ENCODE measurements around the gene NPIPB4. TPM values are rescaled to one million over a fixed set of nuclear protein-coding genes. Genes with fewer than 3 reads are reported as not detected.
"Not testable (repeated sequence)": the region's sequence is repeated elsewhere in the genome, so short reads cannot be mapped to it uniquely, and the experiment has no call there.

NPIPB4 gene
- polyA plus RNA-seq (2011; rRNA removed) = 16.8 and 19.5 TPM in 2 replicates
- 37.6 and 44.4 TPM in 2 replicates for polyA minus RNA-seq (2011; rRNA and poly(A)+ RNA removed)

GRCh38 chr16:21857656-21858055, at the start of gene NPIPB4:
Gene NPIPB4 (minus strand): TSS chr16:21857756. CDS start chr16:21857378, 378 bp downstream.
- POLR2A ChIA-PET; CTCF ChIA-PET; H3K27ac ChIP-seq (ENCODE audit: low read depth, low read length); H3K4me3 ChIP-seq (ENCODE audit: low read depth, low read length); H3K9me3 ChIP-seq (ENCODE audit: control insufficient read depth, insufficient read depth, low read length); H3K27me3 ChIP-seq (ENCODE audit: control insufficient read depth, insufficient read depth, low read length); DNase-seq (ENCODE audit: low read depth, low spot score): not testable (repeated sequence)

- H3K27me3 ChIP-seq (ENCODE audit: control insufficient read depth, insufficient read depth, low read length); H3K27ac ChIP-seq (ENCODE audit: low read depth, low read length); CTCF ChIA-PET; H3K9me3 ChIP-seq (ENCODE audit: control insufficient read depth, insufficient read depth, low read length); DNase-seq (ENCODE audit: low read depth, low spot score); H3K4me3 ChIP-seq (ENCODE audit: low read depth, low read length); POLR2A ChIA-PET: not testable (repeated sequence)
These were observed 41.4 kb upstream of the NPIPB4 start for GRCh38 chr16:21898998-21899397.

GRCh38 chr16:21881988-21882387, 24.4 kb upstream of the NPIPB4 start:
- H3K4me3 ChIP-seq (ENCODE audit: low read depth, low read length); H3K9me3 ChIP-seq (ENCODE audit: control insufficient read depth, insufficient read depth, low read length); H3K27me3 ChIP-seq (ENCODE audit: control insufficient read depth, insufficient read depth, low read length); H3K27ac ChIP-seq (ENCODE audit: low read depth, low read length); DNase-seq (ENCODE audit: low read depth, low spot score); POLR2A ChIA-PET; CTCF ChIA-PET: not testable (repeated sequence)

GRCh38 chr16:21837186-21837585, 20.4 kb downstream of the NPIPB4 start:
- H3K27ac ChIP-seq (ENCODE audit: low read depth, low read length); CTCF ChIA-PET; POLR2A ChIA-PET; H3K9me3 ChIP-seq (ENCODE audit: control insufficient read depth, insufficient read depth, low read length); DNase-seq (ENCODE audit: low read depth, low spot score); H3K27me3 ChIP-seq (ENCODE audit: control insufficient read depth, insufficient read depth, low read length); H3K4me3 ChIP-seq (ENCODE audit: low read depth, low read length): not testable (repeated sequence)

DNA sequence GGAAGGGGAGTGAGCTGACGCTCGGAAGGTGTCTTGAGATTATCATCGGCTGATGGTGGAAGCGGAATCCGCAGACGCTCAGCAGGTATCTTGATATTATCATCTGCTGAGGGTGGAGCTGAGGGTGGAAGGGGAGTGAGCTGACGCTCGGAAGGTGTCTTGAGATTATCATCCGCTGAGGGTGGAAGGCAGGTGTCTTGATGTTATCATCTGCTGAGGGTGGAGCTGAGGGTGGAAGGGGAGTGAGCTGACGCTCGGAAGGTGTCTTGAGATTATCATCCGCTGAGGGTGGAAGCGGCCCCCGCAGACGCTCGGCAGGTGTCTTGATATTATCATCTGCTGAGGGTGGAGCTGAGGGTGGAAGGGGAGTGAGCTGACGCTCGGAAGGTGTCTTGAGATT, 21.2 kb downstream of the NPIPB4 start:
- H3K27me3 ChIP-seq (ENCODE audit: control insufficient read depth, insufficient read depth, low read length); DNase-seq (ENCODE audit: low read depth, low spot score); POLR2A ChIA-PET; H3K9me3 ChIP-seq (ENCODE audit: control insufficient read depth, insufficient read depth, low read length); H3K27ac ChIP-seq (ENCODE audit: low read depth, low read length); H3K4me3 ChIP-seq (ENCODE audit: low read depth, low read length); CTCF ChIA-PET: not testable (repeated sequence)

DNA sequence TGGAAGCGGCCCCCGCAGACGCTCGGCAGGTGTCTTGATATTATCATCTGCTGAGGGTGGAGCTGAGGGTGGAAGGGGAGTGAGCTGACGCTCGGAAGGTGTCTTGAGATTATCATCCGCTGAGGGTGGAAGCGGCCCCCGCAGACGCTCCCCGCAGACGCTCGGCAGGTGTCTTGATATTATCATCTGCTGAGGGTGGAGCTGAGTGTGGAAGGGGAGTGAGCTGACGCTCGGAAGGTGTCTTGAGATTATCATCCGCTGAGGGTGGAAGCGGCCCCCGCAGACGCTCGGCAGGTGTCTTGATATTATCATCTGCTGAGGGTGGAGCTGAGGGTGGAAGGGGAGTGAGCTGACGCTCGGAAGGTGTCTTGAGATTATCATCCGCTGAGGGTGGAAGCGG, 21.8 kb downstream of the NPIPB4 start:
- DNase-seq (ENCODE audit: low read depth, low spot score); CTCF ChIA-PET; H3K9me3 ChIP-seq (ENCODE audit: control insufficient read depth, insufficient read depth, low read length); POLR2A ChIA-PET; H3K4me3 ChIP-seq (ENCODE audit: low read depth, low read length); H3K27me3 ChIP-seq (ENCODE audit: control insufficient read depth, insufficient read depth, low read length); H3K27ac ChIP-seq (ENCODE audit: low read depth, low read length): not testable (repeated sequence)

DNA sequence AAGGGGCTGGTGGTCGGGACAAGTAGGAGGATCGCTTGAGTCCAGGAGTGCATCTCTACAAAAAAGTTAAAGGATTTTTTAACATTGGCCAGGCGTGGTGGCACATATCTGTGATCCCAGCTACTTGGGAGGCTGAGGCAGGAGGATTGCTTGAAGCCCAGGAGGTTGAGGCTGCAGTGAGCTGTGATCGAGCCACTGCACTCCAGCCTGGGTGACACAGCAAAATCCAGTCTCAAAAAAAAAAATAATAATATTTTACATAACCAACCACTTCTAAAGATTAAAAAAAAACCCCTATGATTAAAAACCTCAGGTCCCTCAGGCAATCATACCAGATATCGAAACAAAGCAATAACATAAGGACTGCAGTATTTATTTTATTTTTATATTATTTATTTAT, 23.3 kb downstream of the NPIPB4 start:
- H3K4me3 ChIP-seq (ENCODE audit: low read depth, low read length); POLR2A ChIA-PET; CTCF ChIA-PET; H3K27ac ChIP-seq (ENCODE audit: low read depth, low read length); H3K27me3 ChIP-seq (ENCODE audit: control insufficient read depth, insufficient read depth, low read length); H3K9me3 ChIP-seq (ENCODE audit: control insufficient read depth, insufficient read depth, low read length); DNase-seq (ENCODE audit: low read depth, low spot score): not testable (repeated sequence)

DNA sequence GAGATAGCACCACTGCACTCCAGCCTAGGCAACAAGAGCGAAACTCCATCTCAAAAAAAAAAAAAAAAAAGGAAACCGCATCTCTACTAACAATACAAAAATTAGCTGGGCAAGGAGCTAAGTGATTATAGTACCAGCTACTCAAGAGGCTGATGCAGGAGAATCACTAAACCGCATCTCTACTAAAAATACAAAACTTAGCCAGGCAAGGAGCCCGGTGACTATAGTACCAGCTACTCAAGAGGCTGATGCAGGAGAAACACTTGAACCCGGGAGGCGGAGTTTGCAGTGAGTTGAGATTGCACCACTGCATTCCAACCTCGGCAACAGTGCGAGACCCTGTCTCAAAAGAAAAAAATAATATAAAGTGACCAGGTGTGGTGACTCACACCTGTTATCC, 27.6 kb downstream of the NPIPB4 start:
- H3K4me3 ChIP-seq (ENCODE audit: low read depth, low read length); DNase-seq (ENCODE audit: low read depth, low spot score); H3K27ac ChIP-seq (ENCODE audit: low read depth, low read length); POLR2A ChIA-PET; H3K9me3 ChIP-seq (ENCODE audit: control insufficient read depth, insufficient read depth, low read length); H3K27me3 ChIP-seq (ENCODE audit: control insufficient read depth, insufficient read depth, low read length); CTCF ChIA-PET: not testable (repeated sequence)

GRCh38 chr16:21826067-21826706, 31.4 kb downstream of the NPIPB4 start:
- H3K27ac ChIP-seq (ENCODE audit: low read depth, low read length); H3K9me3 ChIP-seq (ENCODE audit: control insufficient read depth, insufficient read depth, low read length); POLR2A ChIA-PET; H3K27me3 ChIP-seq (ENCODE audit: control insufficient read depth, insufficient read depth, low read length); H3K4me3 ChIP-seq (ENCODE audit: low read depth, low read length); DNase-seq (ENCODE audit: low read depth, low spot score): not testable (repeated sequence)
- CTCF ChIA-PET = interaction anchor here (0.6 kb wide), 1 partner anchor 24 kb away, joined by 4 read pairs; no protein-coding TSS in a partner anchor

DNA sequence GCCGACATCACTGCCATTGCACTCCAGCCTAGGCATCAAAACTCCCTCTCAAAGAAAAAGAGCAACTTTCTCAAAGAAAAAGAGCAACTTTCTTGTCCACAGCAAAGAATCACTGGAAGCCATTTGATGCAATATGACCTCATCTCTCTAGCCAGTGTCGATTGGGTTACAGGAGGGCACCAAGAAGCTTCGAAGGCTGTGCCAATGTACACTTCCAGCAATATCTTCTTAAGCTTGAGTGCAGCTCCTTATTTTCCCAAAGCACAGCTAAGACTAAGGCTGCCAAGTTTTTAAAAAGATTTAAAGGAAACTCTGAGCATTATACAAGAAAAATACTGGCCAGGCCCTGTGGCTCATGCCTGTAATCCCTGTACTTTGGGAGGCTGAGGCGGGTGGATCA, 32.0 kb downstream of the NPIPB4 start:
- H3K4me3 ChIP-seq (ENCODE audit: low read depth, low read length); CTCF ChIA-PET; DNase-seq (ENCODE audit: low read depth, low spot score); H3K9me3 ChIP-seq (ENCODE audit: control insufficient read depth, insufficient read depth, low read length); H3K27me3 ChIP-seq (ENCODE audit: control insufficient read depth, insufficient read depth, low read length); POLR2A ChIA-PET; H3K27ac ChIP-seq (ENCODE audit: low read depth, low read length): not testable (repeated sequence)

DNA sequence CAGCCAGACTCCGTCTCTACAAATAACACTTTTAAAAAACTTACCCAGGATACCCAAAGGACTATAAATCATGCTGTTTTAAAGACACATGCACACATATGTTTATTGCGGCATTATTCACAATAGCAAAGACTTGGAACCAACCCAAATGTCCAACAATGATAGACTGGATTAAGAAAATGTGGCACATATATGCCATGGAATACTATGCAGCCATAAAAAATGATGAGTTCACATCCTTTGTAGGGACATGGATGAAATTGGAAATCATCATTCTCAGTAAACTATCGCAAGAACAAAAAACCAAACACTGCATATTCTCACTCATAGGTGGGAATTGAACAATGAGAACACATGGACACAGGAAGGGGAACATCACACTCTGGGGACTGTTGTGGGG, 34.3 kb downstream of the NPIPB4 start:
- H3K27me3 ChIP-seq (ENCODE audit: control insufficient read depth, insufficient read depth, low read length); H3K4me3 ChIP-seq (ENCODE audit: low read depth, low read length); H3K9me3 ChIP-seq (ENCODE audit: control insufficient read depth, insufficient read depth, low read length); CTCF ChIA-PET; POLR2A ChIA-PET; H3K27ac ChIP-seq (ENCODE audit: low read depth, low read length); DNase-seq (ENCODE audit: low read depth, low spot score): not testable (repeated sequence)

GRCh38 chr16:21820908-21821465, 36.6 kb downstream of the NPIPB4 start:
- CTCF ChIA-PET = interaction anchor here (0.6 kb wide), 1 partner anchor 776 kb away, joined by 6 read pairs; no protein-coding TSS in a partner anchor
- peak overlapping the region; percentile 65 for H3K4me3 ChIP-seq (ENCODE audit: low read depth, low read length)
- not testable (repeated sequence) for H3K27me3 ChIP-seq (ENCODE audit: control insufficient read depth, insufficient read depth, low read length); H3K27ac ChIP-seq (ENCODE audit: low read depth, low read length); H3K9me3 ChIP-seq (ENCODE audit: control insufficient read depth, insufficient read depth, low read length); DNase-seq (ENCODE audit: low read depth, low spot score)
- POLR2A ChIA-PET = interaction anchor here (1.3 kb wide), 1 partner anchor 132 kb away, joined by 3 read pairs; the partner anchor contains the start of gene UQCRC2
